GM19438 (cell line): ENCODE results near the gene SAA1.

Experiments used
- ATAC-seq: cut with Tn5 transposase; IDR thresholded peaks from one replicate; pipeline ENCODE4 v1.9.1; 2021; ENCODE audit warnings: low read depth; ENCODE audit not compliant: unreplicated experiment

SAA1 gene

GRCh38 chr11:18307461-18308139 is 41.5 kb downstream of the SAA1 start:
- ATAC-seq, result no peak

- ATAC-seq, result no peak
These were observed 42.2 kb downstream of the SAA1 start for GRCh38 chr11:18308242-18308641.

- ATAC-seq, result no peak
These were observed 43.6 kb downstream of the SAA1 start for GRCh38 chr11:18309691-18310090.

GRCh38 chr11:18310800-18311340 is 44.8 kb downstream of the SAA1 start:
- ATAC-seq, result no peak

- no peak for ATAC-seq
These were observed 45.9 kb downstream of the SAA1 start for GRCh38 chr11:18312012-18312411.

GRCh38 chr11:18312663-18313420 is 46.8 kb downstream of the SAA1 start:
- no peak for ATAC-seq

- no peak for ATAC-seq
These were observed 48.1 kb downstream of the SAA1 start for GRCh38 chr11:18313965-18314763.

- ATAC-seq, result no peak
These were observed 48.9 kb downstream of the SAA1 start for GRCh38 chr11:18314784-18315523.

- ATAC-seq, result no peak
These were observed 49.8 kb downstream of the SAA1 start for GRCh38 chr11:18315893-18316292.

- ATAC-seq, result no peak
These were observed 51.5 kb downstream of the SAA1 start for GRCh38 chr11:18317551-18317950.
